Measurements from ENCODE around the gene OXSR1.
A peak's percentile ranks its signal among the peaks of the same experiment; 100 is the strongest.

GRCh38 chr3:38165722-38166387, 518 bp downstream of the OXSR1 start:
- TF ChIP-seq HMG20B (CRISPR knock-in tag; conservative IDR thresholded peaks at IDR 0.05) (no peak), ZSCAN12 (CRISPR knock-in tag; IDR thresholded peaks at IDR 0.05) (no peak), ZFP36 (IDR thresholded peaks at IDR 0.05; ENCODE audit: borderline replicate concordance, low read depth, low read length, partially characterized antibody) (no peak), EZH2 (conservative IDR thresholded peaks at IDR 0.05; ENCODE audit: low read depth, low read length) (no peak), ZEB1 (IDR thresholded peaks at IDR 0.05; ENCODE audit: insufficient replicate concordance, low read depth) (peak; percentile 3), POLR2AphosphoS5 (IDR thresholded peaks at IDR 0.05; ENCODE audit: low read depth, low read length) (no peak), EHMT2 (IDR thresholded peaks at IDR 0.05; ENCODE audit: borderline replicate concordance, low read depth, low read length) (no peak), ZNF710 (CRISPR knock-in tag; IDR thresholded peaks at IDR 0.05; ENCODE audit: borderline replicate concordance) (no peak; the same call in 1 of the 2 replicates), POLR2A (IDR thresholded peaks at IDR 0.05; ENCODE audit: insufficient read depth in 1 of 2, low read depth in 2 of 2, low read length in 2 of 2) (no peak), CTCF (CRISPR knock-in tag; IDR thresholded peaks at IDR 0.05) (peak; percentile 27; the same call in 1 of the 2 replicates), RBAK (CRISPR knock-in tag; IDR thresholded peaks at IDR 0.05) (no peak), NFRKB (IDR thresholded peaks at IDR 0.05) (no peak), RBFOX2 (IDR thresholded peaks at IDR 0.05; ENCODE audit: low read depth, low read length) (peak; percentile 75)
